DOHH2 (cell line): Measurements from ENCODE around the gene PPP6R3.

Experiments used
- H3F3A ChIP-seq: fragments of 200-600 bp; sonication (generic), shearing (Covaris generic); 2 replicates; pipeline ENCODE4 v1.6.0; 2016; ENCODE audit warnings: antibody characterized with exemption, mild to moderate bottlenecking; ENCODE audit not compliant: control insufficient read depth, insufficient read depth
- H3K27ac ChIP-seq: fragments of 200-600 bp; sonication (generic); 2 replicates; pipeline ENCODE4 v1.5.1; 2014; ENCODE audit warnings: low read depth, mild to moderate bottlenecking, low read length, moderate library complexity
- H3K27me3 ChIP-seq: fragments of 200-600 bp; sonication (generic); 2 replicates; pipeline ENCODE4 v1.6.1; 2014; ENCODE audit warnings: mild to moderate bottlenecking, low read length, mixed read lengths; ENCODE audit not compliant: control insufficient read depth
- H3K36me3 ChIP-seq: fragments of 200-600 bp; sonication (generic); 2 replicates; pipeline ENCODE4 v1.6.1; 2014; ENCODE audit warnings: mild to moderate bottlenecking, low read length, moderate library complexity, mixed read lengths; ENCODE audit not compliant: control insufficient read depth
- H3K4me1 ChIP-seq: fragments of 200-600 bp; sonication (generic); 2 replicates; pipeline ENCODE4 v1.6.1; 2014; ENCODE audit warnings: mild to moderate bottlenecking, low read length, mixed read lengths; ENCODE audit not compliant: control insufficient read depth
- H3K4me2 ChIP-seq: fragments of 200-600 bp; sonication (generic); 2 replicates; pipeline ENCODE4 v1.6.0; 2014; ENCODE audit warnings: mild to moderate bottlenecking, low read length, moderate library complexity
- H3K4me3 ChIP-seq: fragments of 200-600 bp; sonication (generic); 2 replicates; pipeline ENCODE4 v1.5.1; 2014; ENCODE audit warnings: mild to moderate bottlenecking, low read length, mixed read lengths
- H3K79me2 ChIP-seq: fragments of 200-600 bp; sonication (generic); 2 replicates; pipeline ENCODE4 v1.6.1; 2014; ENCODE audit warnings: mild to moderate bottlenecking, low read length, mixed read lengths; ENCODE audit not compliant: control insufficient read depth
- H3K9me2 ChIP-seq: fragments of 200-600 bp; sonication (generic); replicated peaks from 2 replicates; pipeline ENCODE4 v1.6.1; 2014; ENCODE audit warnings: mild to moderate bottlenecking, low read length, mixed read lengths; ENCODE audit not compliant: control insufficient read depth
- H3K9me3 ChIP-seq: fragments of 200-600 bp; sonication (generic); 2 replicates; pipeline ENCODE4 v1.6.1; 2014; ENCODE audit warnings: antibody characterized with exemption, low read length, mixed read lengths; ENCODE audit not compliant: control insufficient read depth, insufficient read depth
- H4K20me1 ChIP-seq: fragments of 200-600 bp; sonication (generic); 2 replicates; pipeline ENCODE4 v1.6.0; 2014; ENCODE audit warnings: low read depth, mild to moderate bottlenecking, antibody characterized with exemption, low read length, moderate library complexity; ENCODE audit not compliant: control insufficient read depth, insufficient read depth
- EZH2phosphoT487 ChIP-seq: fragments of 200-600 bp; sonication (generic); IDR thresholded peaks from 2 replicates; pipeline ENCODE4 v1.6.1; 2017; ENCODE audit warnings: borderline replicate concordance, mild to moderate bottlenecking, antibody characterized with exemption, low read length, moderate library complexity, mixed read lengths
- TF ChIP-seq, protein P1 (sequence below): fragments of 200-600 bp; sonication (generic); IDR thresholded peaks from one replicate; pipeline ENCODE4 v1.5.1; 2014; ENCODE audit warnings: antibody characterized with exemption, mild to moderate bottlenecking, low read depth, low read length; ENCODE audit not compliant: poor library complexity, severe bottlenecking

The PPP6R3 gene

DNA sequence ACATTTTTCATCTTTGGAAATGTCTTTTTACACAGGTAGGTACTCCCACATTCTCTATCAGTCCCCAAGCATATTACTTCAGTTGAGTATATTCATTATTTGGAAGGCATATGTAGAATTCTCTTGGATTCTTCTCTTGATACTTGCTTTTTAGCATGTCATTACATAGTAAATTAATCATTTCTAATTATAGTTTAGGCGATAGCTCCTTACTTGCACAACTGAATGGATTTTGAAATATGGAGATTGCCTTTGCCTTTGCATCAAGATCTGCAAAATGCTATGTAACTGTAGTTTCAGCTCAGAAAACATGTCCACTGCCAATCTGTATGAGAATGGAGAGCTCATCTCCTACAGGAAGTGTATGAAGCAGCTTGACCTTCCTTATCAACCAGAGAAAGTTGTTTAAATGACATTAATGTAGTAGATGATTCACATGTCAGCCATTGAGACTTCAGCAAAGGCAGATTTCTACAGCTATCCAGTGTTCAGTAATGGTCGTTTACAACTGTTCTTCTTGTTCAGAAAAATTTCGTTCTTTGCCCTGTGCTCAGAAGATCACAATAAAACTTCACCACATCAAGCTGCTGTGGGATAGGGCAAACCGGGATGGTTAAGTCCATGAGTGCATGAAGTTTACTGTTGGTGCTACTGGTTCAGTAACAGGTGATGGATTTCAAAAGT is 61.6 kb downstream of the PPP6R3 start:
- peaks cover 87% of the 10 kb centered on the region for H3K36me3 ChIP-seq
- no peak for TF ChIP-seq EZH2phosphoT487
- TF ChIP-seq, protein P1, sequence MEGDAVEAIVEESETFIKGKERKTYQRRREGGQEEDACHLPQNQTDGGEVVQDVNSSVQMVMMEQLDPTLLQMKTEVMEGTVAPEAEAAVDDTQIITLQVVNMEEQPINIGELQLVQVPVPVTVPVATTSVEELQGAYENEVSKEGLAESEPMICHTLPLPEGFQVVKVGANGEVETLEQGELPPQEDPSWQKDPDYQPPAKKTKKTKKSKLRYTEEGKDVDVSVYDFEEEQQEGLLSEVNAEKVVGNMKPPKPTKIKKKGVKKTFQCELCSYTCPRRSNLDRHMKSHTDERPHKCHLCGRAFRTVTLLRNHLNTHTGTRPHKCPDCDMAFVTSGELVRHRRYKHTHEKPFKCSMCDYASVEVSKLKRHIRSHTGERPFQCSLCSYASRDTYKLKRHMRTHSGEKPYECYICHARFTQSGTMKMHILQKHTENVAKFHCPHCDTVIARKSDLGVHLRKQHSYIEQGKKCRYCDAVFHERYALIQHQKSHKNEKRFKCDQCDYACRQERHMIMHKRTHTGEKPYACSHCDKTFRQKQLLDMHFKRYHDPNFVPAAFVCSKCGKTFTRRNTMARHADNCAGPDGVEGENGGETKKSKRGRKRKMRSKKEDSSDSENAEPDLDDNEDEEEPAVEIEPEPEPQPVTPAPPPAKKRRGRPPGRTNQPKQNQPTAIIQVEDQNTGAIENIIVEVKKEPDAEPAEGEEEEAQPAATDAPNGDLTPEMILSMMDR, result no peak
- H3K9me2 ChIP-seq, result no peaks in the 10 kb centered on the region
- H3K27ac ChIP-seq, result no peak overlapping the region
- peaks cover 4% of the 10 kb centered on the region; the same call in 1 of the 2 replicates for H3K4me1 ChIP-seq
- no peak overlapping the region for H3K4me2 ChIP-seq
- no peak overlapping the region for H3K4me3 ChIP-seq
- H4K20me1 ChIP-seq, result 0 out of 2 replicates have a peak, but pooled peaks cover 4% of the 10 kb centered on the region
- H3K79me2 ChIP-seq, result peaks cover 80% of the 10 kb centered on the region
- H3K9me3 ChIP-seq, result no peaks in the 10 kb centered on the region
- H3F3A ChIP-seq, result no peaks in the 10 kb centered on the region
- H3K27me3 ChIP-seq, result no peaks in the 10 kb centered on the region

DNA sequence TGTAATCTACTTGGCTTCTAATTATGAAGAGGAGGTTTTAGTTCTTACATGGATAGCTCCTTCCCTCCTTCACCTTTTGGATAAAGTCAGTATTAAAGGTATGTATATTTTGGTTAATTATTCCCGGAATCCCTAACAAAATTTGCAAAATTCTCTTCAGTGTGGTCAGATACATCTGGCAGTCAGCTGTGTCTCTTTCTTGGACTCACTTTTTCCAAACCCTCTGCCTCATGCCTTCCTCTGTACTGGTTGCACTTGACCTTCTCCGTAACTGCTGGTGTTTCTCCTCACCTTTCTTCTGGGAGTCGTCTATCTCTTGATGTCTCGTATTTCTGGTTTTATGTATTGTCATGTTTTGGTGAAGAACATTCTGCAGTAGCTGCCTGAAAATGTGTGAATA is 62.5 kb downstream of the PPP6R3 start:
- H3K9me2 ChIP-seq, result no peaks in the 10 kb centered on the region
- H3K4me1 ChIP-seq, result no peaks in the 10 kb centered on the region
- TF ChIP-seq, protein P1, result no peak
- TF ChIP-seq EZH2phosphoT487, result no peak
- no peak overlapping the region for H3K27ac ChIP-seq
- H3K4me3 ChIP-seq, result no peak overlapping the region
- no peaks in the 10 kb centered on the region for H3F3A ChIP-seq
- H3K4me2 ChIP-seq, result no peak overlapping the region
- H3K36me3 ChIP-seq, result peaks cover 95% of the 10 kb centered on the region
- H3K79me2 ChIP-seq, result peaks cover 80% of the 10 kb centered on the region
- H3K27me3 ChIP-seq, result no peaks in the 10 kb centered on the region
- no peaks in the 10 kb centered on the region for H3K9me3 ChIP-seq
- 0 out of 2 replicates have a peak, but pooled peaks cover 4% of the 10 kb centered on the region for H4K20me1 ChIP-seq

DNA sequence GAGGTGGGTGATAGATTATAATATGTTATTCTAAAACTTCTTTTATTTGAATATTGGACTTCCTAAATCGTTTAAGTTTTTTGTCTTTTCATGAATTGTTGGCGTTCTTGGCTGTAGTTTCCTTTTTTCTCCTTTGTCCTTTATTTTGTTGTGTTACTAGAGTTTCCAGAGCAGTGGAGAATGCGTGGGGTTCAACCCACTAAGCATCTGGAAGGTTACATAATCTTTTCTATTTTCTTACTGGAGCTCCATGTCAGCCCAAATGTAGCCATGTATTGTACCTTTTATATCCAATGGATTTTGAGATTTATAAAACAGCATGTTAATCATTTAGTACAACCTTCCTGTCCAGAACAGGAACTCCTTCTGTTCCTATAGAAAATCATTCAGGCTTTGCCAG is 63.2 kb downstream of the PPP6R3 start:
- TF ChIP-seq, protein P1, result no peak
- TF ChIP-seq EZH2phosphoT487, result no peak
- Histone ChIP-seq H4K20me1 (0 out of 2 replicates have a peak, but pooled peaks cover 4% of the 10 kb centered on the region), H3K79me2 (peaks cover 81% of the 10 kb centered on the region), H3K9me2 (no peaks in the 10 kb centered on the region), H3K4me1 (no peaks in the 10 kb centered on the region), H3K4me3 (no peak overlapping the region), H3K9me3 (no peaks in the 10 kb centered on the region), H3K4me2 (no peak overlapping the region), H3K27ac (no peak overlapping the region), H3F3A (no peaks in the 10 kb centered on the region), H3K36me3 (peaks cover 98% of the 10 kb centered on the region), H3K27me3 (no peaks in the 10 kb centered on the region)
